Astrocyte (in vitro differentiated cells and primary cell): ENCODE data around the gene DCTN5. TPM values are rescaled to one million over a fixed set of nuclear protein-coding genes. Genes with fewer than 3 reads are reported as not detected.
A peak's percentile ranks its signal among the peaks of the same experiment; 100 is the strongest.

Source experiments
- DNase-seq: peaks from one replicate; pipeline ENCODE4 v3.0.0-alpha.2; 2010; ENCODE audit warnings: low read depth
- FAIRE-seq: peaks from 2 replicates; lab custom pipeline; 2011; peaks lifted over from hg19 to GRCh38; lab: Jason Lieb, UNC
- H2AFZ ChIP-seq: 2 replicates; pipeline ENCODE4 v1.6.0; 2012; ENCODE audit warnings: low read depth, low read length, inconsistent platforms
- H3K27ac ChIP-seq: 2 replicates; pipeline ENCODE4 v1.5.1; 2011; ENCODE audit warnings: low read depth, low read length, inconsistent platforms
- H3K27me3 ChIP-seq: 2 replicates; pipeline ENCODE4 v1.6.0; 2011; ENCODE audit warnings: low read length, inconsistent platforms; ENCODE audit not compliant: insufficient read depth
- H3K36me3 ChIP-seq: 2 replicates; pipeline ENCODE4 v1.5.1; 2011; ENCODE audit warnings: low read length, inconsistent platforms; ENCODE audit not compliant: insufficient read depth
- H3K4me1 ChIP-seq: 2 replicates; pipeline ENCODE4 v1.5.1; 2011; ENCODE audit warnings: low read length, inconsistent platforms; ENCODE audit not compliant: insufficient read depth
- H3K4me2 ChIP-seq: 2 replicates; pipeline ENCODE4 v1.6.0; 2012; ENCODE audit warnings: low read length, inconsistent platforms
- H3K4me3 ChIP-seq: 2 replicates; pipeline ENCODE4 v1.5.1; 2011; ENCODE audit warnings: low read depth, mild to moderate bottlenecking, low read length, inconsistent platforms; ENCODE audit not compliant: insufficient read depth
- H3K79me2 ChIP-seq: 2 replicates; pipeline ENCODE4 v1.6.0; 2012; ENCODE audit warnings: mild to moderate bottlenecking, low read length, inconsistent platforms; ENCODE audit not compliant: insufficient read depth
- H3K9ac ChIP-seq: 2 replicates; pipeline ENCODE4 v1.6.0; 2012; ENCODE audit warnings: mild to moderate bottlenecking, low read length, inconsistent platforms
- H3K9me3 ChIP-seq: 2 replicates; pipeline ENCODE4 v1.5.1; 2012; ENCODE audit warnings: low read depth, mild to moderate bottlenecking, low read length, inconsistent platforms; ENCODE audit not compliant: insufficient read depth
- H4K20me1 ChIP-seq: 2 replicates; pipeline ENCODE4 v1.6.0; 2012; ENCODE audit warnings: low read length, inconsistent platforms; ENCODE audit not compliant: insufficient read depth
- H3K27ac Mint-ChIP-seq: one replicate; pipeline ENCODE4 v1.8.0; 2021; ENCODE audit warnings: mild to moderate bottlenecking, mixed read lengths; ENCODE audit not compliant: unreplicated experiment
- H3K27me3 Mint-ChIP-seq: one replicate; pipeline ENCODE4 v1.8.0; 2021; ENCODE audit warnings: low read depth, mixed read lengths; ENCODE audit not compliant: unreplicated experiment
- H3K36me3 Mint-ChIP-seq: one replicate; pipeline ENCODE4 v1.8.0; 2021; ENCODE audit warnings: low read depth, mixed read lengths; ENCODE audit not compliant: unreplicated experiment
- H3K4me1 Mint-ChIP-seq: one replicate; pipeline ENCODE4 v1.8.0; 2021; ENCODE audit warnings: low read depth, mixed read lengths; ENCODE audit not compliant: unreplicated experiment
- H3K4me3 Mint-ChIP-seq: one replicate; pipeline ENCODE4 v1.8.0; 2021; ENCODE audit warnings: mild to moderate bottlenecking, moderate library complexity, mixed read lengths; ENCODE audit not compliant: unreplicated experiment
- H3K9me3 Mint-ChIP-seq: one replicate; pipeline ENCODE4 v1.8.0; 2021; ENCODE audit warnings: mild to moderate bottlenecking, mixed read lengths; ENCODE audit not compliant: unreplicated experiment
- EZH2 ChIP-seq: IDR thresholded peaks from 2 replicates; pipeline ENCODE4 v1.6.1; 2012; ENCODE audit warnings: mild to moderate bottlenecking, low read length, inconsistent platforms; ENCODE audit not compliant: insufficient read depth
- total RNA-seq: library from RNA; stranded (reverse); gene quantifications from 2 replicates; pipeline ENCODE4 v1.2.1, GENCODE V29; 2021
- TF ChIP-seq, protein P1 (sequence below): IDR thresholded peaks from 2 replicates; pipeline ENCODE4 v1.5.1; 2011; ENCODE audit warnings: low read depth, mild to moderate bottlenecking, inconsistent platforms, low read length, moderate library complexity; ENCODE audit not compliant: insufficient read depth

The DCTN5 gene
- total RNA-seq, 1 donor from 2014 or later = 117 TPM

- peak overlapping the region; percentile 97 for H3K4me2 ChIP-seq
- peak overlapping the region; percentile 45 for H2AFZ ChIP-seq
- H3K4me3 ChIP-seq = peak overlapping the region; percentile 90
- peak overlapping the region; percentile 87 for H3K9ac ChIP-seq
- peaks cover 23% of the 10 kb centered on the region for H3K4me1 ChIP-seq
- H4K20me1 ChIP-seq = peaks cover 51% of the 10 kb centered on the region
- DNase-seq (peak; percentile 53), FAIRE-seq (no peak)
- TF ChIP-seq EZH2 = no peak
- TF ChIP-seq, protein P1, sequence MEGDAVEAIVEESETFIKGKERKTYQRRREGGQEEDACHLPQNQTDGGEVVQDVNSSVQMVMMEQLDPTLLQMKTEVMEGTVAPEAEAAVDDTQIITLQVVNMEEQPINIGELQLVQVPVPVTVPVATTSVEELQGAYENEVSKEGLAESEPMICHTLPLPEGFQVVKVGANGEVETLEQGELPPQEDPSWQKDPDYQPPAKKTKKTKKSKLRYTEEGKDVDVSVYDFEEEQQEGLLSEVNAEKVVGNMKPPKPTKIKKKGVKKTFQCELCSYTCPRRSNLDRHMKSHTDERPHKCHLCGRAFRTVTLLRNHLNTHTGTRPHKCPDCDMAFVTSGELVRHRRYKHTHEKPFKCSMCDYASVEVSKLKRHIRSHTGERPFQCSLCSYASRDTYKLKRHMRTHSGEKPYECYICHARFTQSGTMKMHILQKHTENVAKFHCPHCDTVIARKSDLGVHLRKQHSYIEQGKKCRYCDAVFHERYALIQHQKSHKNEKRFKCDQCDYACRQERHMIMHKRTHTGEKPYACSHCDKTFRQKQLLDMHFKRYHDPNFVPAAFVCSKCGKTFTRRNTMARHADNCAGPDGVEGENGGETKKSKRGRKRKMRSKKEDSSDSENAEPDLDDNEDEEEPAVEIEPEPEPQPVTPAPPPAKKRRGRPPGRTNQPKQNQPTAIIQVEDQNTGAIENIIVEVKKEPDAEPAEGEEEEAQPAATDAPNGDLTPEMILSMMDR = no peak
- Mint-ChIP-seq H3K27ac (no peak overlapping the region), H3K4me1 (peaks cover 9% of the 10 kb centered on the region), H3K27me3 (no peaks in the 10 kb centered on the region), H3K4me3 (peak overlapping the region; percentile 86), H3K9me3 (no peaks in the 10 kb centered on the region), H3K36me3 (peaks cover 5% of the 10 kb centered on the region)
- H3K27ac ChIP-seq = peak overlapping the region; percentile 61
- H3K27me3 ChIP-seq = no peaks in the 10 kb centered on the region
- peaks cover 15% of the 10 kb centered on the region for H3K36me3 ChIP-seq
- H3K79me2 ChIP-seq = peaks cover 55% of the 10 kb centered on the region
- no peaks in the 10 kb centered on the region for H3K9me3 ChIP-seq
Measured at GRCh38 chr16:23679274-23679985, 38.2 kb downstream of the DCTN5 start.

- no peak for DNase-seq
- peak overlapping the region; percentile 40 for H3K27ac ChIP-seq
- H3K4me1 Mint-ChIP-seq = peaks cover 9% of the 10 kb centered on the region
Measured at GRCh38 chr16:23679986-23680336, 38.7 kb downstream of the DCTN5 start.

More at GRCh38 chr16:23679986-23680336, 38.7 kb downstream of the DCTN5 start:
- Mint-ChIP-seq H3K9me3 (no peaks in the 10 kb centered on the region), H3K27ac (no peak overlapping the region), H3K27me3 (no peaks in the 10 kb centered on the region), H3K36me3 (peaks cover 5% of the 10 kb centered on the region), H3K4me3 (peak overlapping the region; percentile 86)
- H3K36me3 ChIP-seq = peaks cover 17% of the 10 kb centered on the region
- no peaks in the 10 kb centered on the region for H3K27me3 ChIP-seq
- peak overlapping the region; percentile 90 for H3K4me3 ChIP-seq
- H3K79me2 ChIP-seq = peaks cover 56% of the 10 kb centered on the region
- TF ChIP-seq, protein P1 = no peak
- TF ChIP-seq EZH2 = no peak
- H3K4me2 ChIP-seq = peak overlapping the region; percentile 97
- peaks cover 23% of the 10 kb centered on the region for H3K4me1 ChIP-seq
- H4K20me1 ChIP-seq = peaks cover 50% of the 10 kb centered on the region
- H3K9ac ChIP-seq = peak overlapping the region; percentile 87
- H2AFZ ChIP-seq = no peak overlapping the region
- H3K9me3 ChIP-seq = no peaks in the 10 kb centered on the region
- no peak for FAIRE-seq
